Liver (tissue), 9 donors: ENCODE data around the gene PPFIA2. TPM values are rescaled to one million over a fixed set of nuclear protein-coding genes. Genes with fewer than 3 reads are reported as not detected.

Source experiments
- DNase-seq: peaks from one replicate; pipeline ENCODE4 v3.0.0-alpha.2; 2017; ENCODE audit warnings: low spot score
- H3K27ac ChIP-seq, 2 donors: one replicate each; pipeline ENCODE4 v1.7.0; 2013; ENCODE audit warnings: inconsistent platforms in 2 of 2, low read length in 2 of 2, control low read depth in 1 of 2, low read depth in 1 of 2, mild to moderate bottlenecking in 1 of 2
- H3K27me3 ChIP-seq, 4 donors: one replicate each; pipeline versions ENCODE4 v1.6.1 to v1.7.0; 2013; ENCODE audit warnings: low read length in 3 of 4, inconsistent platforms in 1 of 4, mild to moderate bottlenecking in 1 of 4, moderate library complexity in 1 of 4; ENCODE audit not compliant: control insufficient read depth in 4 of 4, insufficient read depth in 4 of 4
- H3K36me3 ChIP-seq, 4 donors: one replicate each; pipeline versions ENCODE4 v1.6.1 to v1.7.0; 2013; ENCODE audit warnings: low read length in 3 of 4, mild to moderate bottlenecking in 3 of 4, low read depth in 1 of 4, moderate library complexity in 1 of 4; ENCODE audit not compliant: control insufficient read depth in 4 of 4, insufficient read depth in 3 of 4
- H3K4me1 ChIP-seq, 4 donors: one replicate each; pipeline versions ENCODE4 v1.6.1 to v1.7.0; 2013; ENCODE audit warnings: low read length in 3 of 4, mild to moderate bottlenecking in 3 of 4, moderate library complexity in 1 of 4; ENCODE audit not compliant: control insufficient read depth in 4 of 4, insufficient read depth in 4 of 4
- H3K4me3 ChIP-seq, 3 donors: one replicate each; pipeline versions ENCODE4 v1.6.1 to v1.7.0; 2013; ENCODE audit warnings: low read length in 3 of 3, control low read depth in 1 of 3, low read depth in 1 of 3, mild to moderate bottlenecking in 1 of 3
- H3K9ac ChIP-seq, 2 donors: one replicate each; pipeline ENCODE4 v1.7.0; 2013; ENCODE audit warnings: low read length in 2 of 2, mild to moderate bottlenecking in 2 of 2, moderate library complexity in 2 of 2, control low read depth in 1 of 2, low read depth in 1 of 2
- H3K9me3 ChIP-seq, 4 donors: one replicate each; pipeline versions ENCODE4 v1.6.1 to v1.7.0; 2013; ENCODE audit warnings: low read length in 3 of 4; ENCODE audit not compliant: control insufficient read depth in 4 of 4
- EGR1 ChIP-seq, 2 donors: IDR thresholded peaks; 2 replicates each; pipeline ENCODE4 v1.6.1; 2016 to 2018; ENCODE audit warnings: antibody characterized with exemption in 2 of 2, low read depth in 2 of 2
- FOXA1 ChIP-seq: IDR thresholded peaks from 2 replicates; pipeline ENCODE4 v1.6.1; 2016; ENCODE audit warnings: antibody characterized with exemption
- FOXA2 ChIP-seq: IDR thresholded peaks from 2 replicates; pipeline ENCODE4 v1.6.1; 2016; ENCODE audit warnings: antibody characterized with exemption
- GABPA ChIP-seq, 2 donors: IDR thresholded peaks in 1 of 2; conservative IDR thresholded peaks in 1 of 2; 2 replicates each; pipeline ENCODE4 v1.6.1; 2016; ENCODE audit warnings: antibody characterized with exemption in 2 of 2, mild to moderate bottlenecking in 1 of 2, moderate library complexity in 1 of 2
- HNF4A ChIP-seq, 2 donors: conservative IDR thresholded peaks; 2 replicates each; pipeline ENCODE4 v1.6.1; 2016; ENCODE audit warnings: antibody characterized with exemption in 2 of 2, mild to moderate bottlenecking in 2 of 2
- HNF4G ChIP-seq: IDR thresholded peaks from 2 replicates; pipeline ENCODE4 v1.6.1; 2016; ENCODE audit warnings: antibody characterized with exemption
- JUND ChIP-seq, 2 donors: IDR thresholded peaks; 2 replicates each; pipeline ENCODE4 v1.6.1; 2016; ENCODE audit warnings: antibody characterized with exemption in 2 of 2
- NR2F2 ChIP-seq: IDR thresholded peaks from 2 replicates; pipeline ENCODE4 v1.6.1; 2016; ENCODE audit warnings: antibody characterized with exemption
- RAD21 ChIP-seq, 2 donors: IDR thresholded peaks; 2 replicates each; pipeline ENCODE4 v1.6.1; 2016; ENCODE audit warnings: antibody characterized with exemption in 2 of 2, mild to moderate bottlenecking in 2 of 2
- RXRA ChIP-seq, 2 donors: IDR thresholded peaks; 2 replicates each; pipeline ENCODE4 v1.6.1; 2017 to 2018; ENCODE audit warnings: antibody characterized with exemption in 2 of 2, mild to moderate bottlenecking in 1 of 2
- SP1 ChIP-seq: IDR thresholded peaks from 2 replicates; pipeline ENCODE4 v1.6.1; 2018; ENCODE audit warnings: antibody characterized with exemption, mild to moderate bottlenecking
- TAF1 ChIP-seq: conservative IDR thresholded peaks from 2 replicates; pipeline ENCODE4 v1.6.1; 2016; ENCODE audit warnings: antibody characterized with exemption, mild to moderate bottlenecking
- YY1 ChIP-seq: IDR thresholded peaks from 2 replicates; pipeline ENCODE4 v1.6.1; 2016; ENCODE audit warnings: antibody characterized with exemption, mild to moderate bottlenecking
- WGBS: extraction: QIAGEN DNeasy Blood & Tissue Kit; methylation state at CpG from one replicate; pipeline ENCODE4 v1.1.7; 2013; 5-methylcytosine and 5-hydroxymethylcytosine counted together
- polyA plus RNA-seq, 2 donors: library from polyadenylated mRNA; stranded (reverse) in 1 of 2; unstranded in 1 of 2; fragments of 200-250 nt in 1 of 2; fragments of >200 nt in 1 of 2; fragmentation: Nextera tagmentation in 1 of 2; extraction: Ambion mirVana in 1 of 2; gene quantifications; one replicate each; pipeline versions ENCODE4 v1.2.1 to v1.2.3, GENCODE V29; 2013 to 2015
- total RNA-seq, 2 donors: library from RNA; depleted of rRNA; stranded (reverse); fragments of >200 nt; gene quantifications; one replicate each; pipeline ENCODE4 v1.2.3, GENCODE V29; 2014
- TF ChIP-seq, protein P1 (sequence below): IDR thresholded peaks from 2 replicates; pipeline ENCODE4 v1.6.1; 2016; ENCODE audit warnings: antibody characterized with exemption
- TF ChIP-seq, protein P2 (sequence below): IDR thresholded peaks from 2 replicates; pipeline ENCODE4 v1.6.1; 2016; ENCODE audit warnings: antibody characterized with exemption
- TF ChIP-seq, protein P3 (sequence below): IDR thresholded peaks from 2 replicates; pipeline ENCODE4 v1.6.1; 2016; ENCODE audit warnings: antibody characterized with exemption, mild to moderate bottlenecking
- TF ChIP-seq, protein P4 (sequence below): fragments of 150-350 bp; IDR thresholded peaks from 2 replicates; pipeline ENCODE4 v1.5.1; 2017; ENCODE audit warnings: improper control_type of control experiment, low read depth, low read length; ENCODE audit not compliant: missing input control
- TF ChIP-seq, protein P5 (sequence below): IDR thresholded peaks from 2 replicates; pipeline ENCODE4 v1.6.1; 2016; ENCODE audit warnings: antibody characterized with exemption
- donor health status: healthy.
- donor health status: healthy.
- donor health status: healthy.
- donor health status: healthy.
- donor health status: healthy.

Gene PPFIA2
- total and polyA plus RNA-seq, 4 donors, result 0.05 to 0.50 (median 0.22) TPM; not detected in 1

DNA sequence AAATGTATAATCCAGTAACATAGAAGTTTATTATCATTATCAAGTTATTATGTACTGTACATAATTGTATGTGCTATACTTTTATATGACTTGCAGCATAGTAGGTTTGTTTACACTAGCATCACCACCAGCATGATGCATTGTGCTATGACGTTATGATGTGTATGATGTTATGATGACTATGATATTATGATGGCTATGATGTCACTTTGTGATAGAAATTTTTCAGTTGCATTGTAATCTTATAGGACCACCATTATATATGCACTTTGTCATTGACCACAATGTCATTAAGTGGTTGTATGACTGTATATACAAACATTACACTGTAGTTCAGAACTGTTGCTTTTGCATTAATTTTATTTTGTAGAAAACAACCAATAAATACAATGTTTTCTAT lies 173.4 kb downstream of the PPFIA2 start:
- no peak for TF ChIP-seq GABPA (IDR thresholded peaks at IDR 0.05 in 1 of 2, conservative IDR thresholded peaks at IDR 0.05 in 1 of 2)
- TF ChIP-seq FOXA1, result no peak
- TF ChIP-seq JUND (IDR thresholded peaks at IDR 0.05), result no peak
- TF ChIP-seq, protein P1, sequence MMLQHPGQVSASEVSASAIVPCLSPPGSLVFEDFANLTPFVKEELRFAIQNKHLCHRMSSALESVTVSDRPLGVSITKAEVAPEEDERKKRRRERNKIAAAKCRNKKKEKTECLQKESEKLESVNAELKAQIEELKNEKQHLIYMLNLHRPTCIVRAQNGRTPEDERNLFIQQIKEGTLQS, result no peak
- no peak for TF ChIP-seq EGR1 (IDR thresholded peaks at IDR 0.05; ENCODE audit: low read depth in 2 of 2)
- TF ChIP-seq, protein P2, sequence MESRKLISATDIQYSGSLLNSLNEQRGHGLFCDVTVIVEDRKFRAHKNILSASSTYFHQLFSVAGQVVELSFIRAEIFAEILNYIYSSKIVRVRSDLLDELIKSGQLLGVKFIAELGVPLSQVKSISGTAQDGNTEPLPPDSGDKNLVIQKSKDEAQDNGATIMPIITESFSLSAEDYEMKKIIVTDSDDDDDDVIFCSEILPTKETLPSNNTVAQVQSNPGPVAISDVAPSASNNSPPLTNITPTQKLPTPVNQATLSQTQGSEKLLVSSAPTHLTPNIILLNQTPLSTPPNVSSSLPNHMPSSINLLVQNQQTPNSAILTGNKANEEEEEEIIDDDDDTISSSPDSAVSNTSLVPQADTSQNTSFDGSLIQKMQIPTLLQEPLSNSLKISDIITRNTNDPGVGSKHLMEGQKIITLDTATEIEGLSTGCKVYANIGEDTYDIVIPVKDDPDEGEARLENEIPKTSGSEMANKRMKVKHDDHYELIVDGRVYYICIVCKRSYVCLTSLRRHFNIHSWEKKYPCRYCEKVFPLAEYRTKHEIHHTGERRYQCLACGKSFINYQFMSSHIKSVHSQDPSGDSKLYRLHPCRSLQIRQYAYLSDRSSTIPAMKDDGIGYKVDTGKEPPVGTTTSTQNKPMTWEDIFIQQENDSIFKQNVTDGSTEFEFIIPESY, result no peak
- no peak for TF ChIP-seq FOXA2
- TF ChIP-seq, protein P3, sequence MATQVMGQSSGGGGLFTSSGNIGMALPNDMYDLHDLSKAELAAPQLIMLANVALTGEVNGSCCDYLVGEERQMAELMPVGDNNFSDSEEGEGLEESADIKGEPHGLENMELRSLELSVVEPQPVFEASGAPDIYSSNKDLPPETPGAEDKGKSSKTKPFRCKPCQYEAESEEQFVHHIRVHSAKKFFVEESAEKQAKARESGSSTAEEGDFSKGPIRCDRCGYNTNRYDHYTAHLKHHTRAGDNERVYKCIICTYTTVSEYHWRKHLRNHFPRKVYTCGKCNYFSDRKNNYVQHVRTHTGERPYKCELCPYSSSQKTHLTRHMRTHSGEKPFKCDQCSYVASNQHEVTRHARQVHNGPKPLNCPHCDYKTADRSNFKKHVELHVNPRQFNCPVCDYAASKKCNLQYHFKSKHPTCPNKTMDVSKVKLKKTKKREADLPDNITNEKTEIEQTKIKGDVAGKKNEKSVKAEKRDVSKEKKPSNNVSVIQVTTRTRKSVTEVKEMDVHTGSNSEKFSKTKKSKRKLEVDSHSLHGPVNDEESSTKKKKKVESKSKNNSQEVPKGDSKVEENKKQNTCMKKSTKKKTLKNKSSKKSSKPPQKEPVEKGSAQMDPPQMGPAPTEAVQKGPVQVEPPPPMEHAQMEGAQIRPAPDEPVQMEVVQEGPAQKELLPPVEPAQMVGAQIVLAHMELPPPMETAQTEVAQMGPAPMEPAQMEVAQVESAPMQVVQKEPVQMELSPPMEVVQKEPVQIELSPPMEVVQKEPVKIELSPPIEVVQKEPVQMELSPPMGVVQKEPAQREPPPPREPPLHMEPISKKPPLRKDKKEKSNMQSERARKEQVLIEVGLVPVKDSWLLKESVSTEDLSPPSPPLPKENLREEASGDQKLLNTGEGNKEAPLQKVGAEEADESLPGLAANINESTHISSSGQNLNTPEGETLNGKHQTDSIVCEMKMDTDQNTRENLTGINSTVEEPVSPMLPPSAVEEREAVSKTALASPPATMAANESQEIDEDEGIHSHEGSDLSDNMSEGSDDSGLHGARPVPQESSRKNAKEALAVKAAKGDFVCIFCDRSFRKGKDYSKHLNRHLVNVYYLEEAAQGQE, result no peak
- no peak for TF ChIP-seq HNF4G
- no peak for TF ChIP-seq SP1
- TF ChIP-seq TAF1, result no peak
- TF ChIP-seq YY1, result no peak
- TF ChIP-seq, protein P4, sequence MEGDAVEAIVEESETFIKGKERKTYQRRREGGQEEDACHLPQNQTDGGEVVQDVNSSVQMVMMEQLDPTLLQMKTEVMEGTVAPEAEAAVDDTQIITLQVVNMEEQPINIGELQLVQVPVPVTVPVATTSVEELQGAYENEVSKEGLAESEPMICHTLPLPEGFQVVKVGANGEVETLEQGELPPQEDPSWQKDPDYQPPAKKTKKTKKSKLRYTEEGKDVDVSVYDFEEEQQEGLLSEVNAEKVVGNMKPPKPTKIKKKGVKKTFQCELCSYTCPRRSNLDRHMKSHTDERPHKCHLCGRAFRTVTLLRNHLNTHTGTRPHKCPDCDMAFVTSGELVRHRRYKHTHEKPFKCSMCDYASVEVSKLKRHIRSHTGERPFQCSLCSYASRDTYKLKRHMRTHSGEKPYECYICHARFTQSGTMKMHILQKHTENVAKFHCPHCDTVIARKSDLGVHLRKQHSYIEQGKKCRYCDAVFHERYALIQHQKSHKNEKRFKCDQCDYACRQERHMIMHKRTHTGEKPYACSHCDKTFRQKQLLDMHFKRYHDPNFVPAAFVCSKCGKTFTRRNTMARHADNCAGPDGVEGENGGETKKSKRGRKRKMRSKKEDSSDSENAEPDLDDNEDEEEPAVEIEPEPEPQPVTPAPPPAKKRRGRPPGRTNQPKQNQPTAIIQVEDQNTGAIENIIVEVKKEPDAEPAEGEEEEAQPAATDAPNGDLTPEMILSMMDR, result no peak
- TF ChIP-seq RXRA (IDR thresholded peaks at IDR 0.05), result no peak
- no peak for TF ChIP-seq HNF4A (conservative IDR thresholded peaks at IDR 0.05)
- no peak for TF ChIP-seq RAD21 (IDR thresholded peaks at IDR 0.05)
- no peak for TF ChIP-seq NR2F2
- TF ChIP-seq, protein P5, sequence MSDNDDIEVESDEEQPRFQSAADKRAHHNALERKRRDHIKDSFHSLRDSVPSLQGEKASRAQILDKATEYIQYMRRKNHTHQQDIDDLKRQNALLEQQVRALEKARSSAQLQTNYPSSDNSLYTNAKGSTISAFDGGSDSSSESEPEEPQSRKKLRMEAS, result no peak
- Histone ChIP-seq H3K9ac (no peak overlapping the region), H3K4me3 (no peak overlapping the region), H3K27ac (no peak overlapping the region), H3K9me3 (peaks cover 0 to 2% (median 1%) of the 10 kb centered on the region in 4 donors), H3K4me1 (no peaks in the 10 kb centered on the region), H3K36me3 (no peaks in the 10 kb centered on the region), H3K27me3 (no peaks in the 10 kb centered on the region)
- DNase-seq, result no peak
- WGBS, result 27% methylated on average over 1 of the region's 1 CpG
